HEK293T (cell line): Measurements from ENCODE around the gene SLC22A12.

Experiments
- ELF4 ChIP-seq: fragments of 450-650 bp; IDR thresholded peaks from 2 replicates; pipeline ENCODE4 v1.6.1; 2017; ENCODE audit warnings: antibody characterized with exemption
- LEF1 ChIP-seq: fragments of 450-650 bp; IDR thresholded peaks from 2 replicates; pipeline ENCODE4 v1.6.1; 2017; ENCODE audit warnings: mild to moderate bottlenecking, borderline replicate concordance
- SUZ12 ChIP-seq: fragments of 450-650 bp; IDR thresholded peaks from 2 replicates; pipeline ENCODE4 v1.6.1; 2016; ENCODE audit warnings: mild to moderate bottlenecking
- TARDBP ChIP-seq: fragments of 450-650 bp; IDR thresholded peaks from 2 replicates; pipeline ENCODE4 v1.6.1; 2016
- TF ChIP-seq, protein P1 (sequence below): fragments of 450-650 bp; IDR thresholded peaks from 2 replicates; pipeline ENCODE4 v1.6.1; 2016

DNA sequence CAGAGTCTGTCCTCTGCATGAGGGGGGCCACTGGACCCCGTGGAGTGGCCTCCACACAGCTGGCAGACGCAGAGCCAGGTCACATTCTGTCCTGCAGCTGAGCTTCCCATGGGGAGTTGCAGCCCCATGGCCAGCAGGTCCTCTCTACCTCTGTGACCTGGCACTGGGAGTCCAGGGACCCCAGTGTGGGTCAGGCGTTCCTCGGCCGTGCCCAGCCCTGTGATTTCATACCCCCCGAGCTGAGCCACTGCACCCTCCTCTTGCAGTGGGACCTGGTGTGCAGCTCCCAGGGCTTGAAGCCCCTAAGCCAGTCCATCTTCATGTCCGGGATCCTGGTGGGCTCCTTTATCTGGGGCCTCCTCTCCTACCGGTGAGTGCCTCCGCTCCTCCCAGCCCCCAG lies 32.2 kb upstream of the SLC22A12 start:
- TF ChIP-seq TARDBP (no peak), ELF4 (no peak), SUZ12 (no peak), LEF1 (no peak)
- TF ChIP-seq, protein P1, sequence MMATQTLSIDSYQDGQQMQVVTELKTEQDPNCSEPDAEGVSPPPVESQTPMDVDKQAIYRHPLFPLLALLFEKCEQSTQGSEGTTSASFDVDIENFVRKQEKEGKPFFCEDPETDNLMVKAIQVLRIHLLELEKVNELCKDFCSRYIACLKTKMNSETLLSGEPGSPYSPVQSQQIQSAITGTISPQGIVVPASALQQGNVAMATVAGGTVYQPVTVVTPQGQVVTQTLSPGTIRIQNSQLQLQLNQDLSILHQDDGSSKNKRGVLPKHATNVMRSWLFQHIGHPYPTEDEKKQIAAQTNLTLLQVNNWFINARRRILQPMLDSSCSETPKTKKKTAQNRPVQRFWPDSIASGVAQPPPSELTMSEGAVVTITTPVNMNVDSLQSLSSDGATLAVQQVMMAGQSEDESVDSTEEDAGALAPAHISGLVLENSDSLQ: no peak
